RWPE1 (cell line): Measurements from ENCODE around the gene WDR36.

Experiments
- CTCF ChIA-PET: fragments of 350-600 bp; sonication (Branson Sonifier 250); formaldehyde crosslinking; extraction: SDS; loops from one replicate; lab custom pipeline; 2021; lab: Yijun Ruan, JAX
- POLR2A ChIA-PET: fragments of 400-600 bp; formaldehyde crosslinking; extraction: SDS; loops from one replicate; lab custom pipeline; 2020; ENCODE audit warnings: antibody characterized with exemption; ENCODE audit not compliant: low non-redundant PET; lab: Yijun Ruan, JAX
- DNase-seq: peaks from one replicate; pipeline ENCODE4 v3.0.0; 2012; ENCODE audit warnings: low spot score
- H3K27ac ChIP-seq: fragments of 450-650 bp; 2 replicates; pipeline ENCODE4 v1.5.1; 2017
- TF ChIP-seq, protein P1 (sequence below): fragments of 450-650 bp; conservative IDR thresholded peaks from 2 replicates; pipeline ENCODE4 v1.5.1; 2017; ENCODE audit warnings: low read depth, mild to moderate bottlenecking

Gene WDR36

DNA sequence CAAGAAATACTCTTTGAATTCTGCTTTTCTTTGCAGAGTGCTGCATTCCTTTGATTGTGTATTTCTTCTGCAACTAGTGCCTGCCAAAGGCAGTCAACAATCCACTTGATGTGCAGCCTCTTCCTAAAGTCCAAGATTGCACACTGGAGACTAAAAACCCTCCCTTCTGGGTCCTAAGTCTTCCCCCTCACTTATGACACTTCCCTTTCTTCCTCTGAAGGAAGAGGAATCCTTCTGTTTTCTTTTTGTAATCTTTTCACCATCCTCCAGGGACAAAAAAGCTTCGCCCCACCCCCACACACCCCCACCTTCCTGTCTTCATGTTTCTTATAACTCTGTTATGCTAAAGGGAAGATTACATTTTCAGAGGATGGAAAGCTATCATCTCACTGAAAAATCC is 39.9 kb downstream of the WDR36 start:
- POLR2A ChIA-PET = no interaction called here
- CTCF ChIA-PET = interaction anchor here (0.7 kb wide), 1 partner anchor 215 kb away, joined by 3 read pairs; no protein-coding TSS in a partner anchor
- DNase-seq = no peak
- TF ChIP-seq, protein P1, sequence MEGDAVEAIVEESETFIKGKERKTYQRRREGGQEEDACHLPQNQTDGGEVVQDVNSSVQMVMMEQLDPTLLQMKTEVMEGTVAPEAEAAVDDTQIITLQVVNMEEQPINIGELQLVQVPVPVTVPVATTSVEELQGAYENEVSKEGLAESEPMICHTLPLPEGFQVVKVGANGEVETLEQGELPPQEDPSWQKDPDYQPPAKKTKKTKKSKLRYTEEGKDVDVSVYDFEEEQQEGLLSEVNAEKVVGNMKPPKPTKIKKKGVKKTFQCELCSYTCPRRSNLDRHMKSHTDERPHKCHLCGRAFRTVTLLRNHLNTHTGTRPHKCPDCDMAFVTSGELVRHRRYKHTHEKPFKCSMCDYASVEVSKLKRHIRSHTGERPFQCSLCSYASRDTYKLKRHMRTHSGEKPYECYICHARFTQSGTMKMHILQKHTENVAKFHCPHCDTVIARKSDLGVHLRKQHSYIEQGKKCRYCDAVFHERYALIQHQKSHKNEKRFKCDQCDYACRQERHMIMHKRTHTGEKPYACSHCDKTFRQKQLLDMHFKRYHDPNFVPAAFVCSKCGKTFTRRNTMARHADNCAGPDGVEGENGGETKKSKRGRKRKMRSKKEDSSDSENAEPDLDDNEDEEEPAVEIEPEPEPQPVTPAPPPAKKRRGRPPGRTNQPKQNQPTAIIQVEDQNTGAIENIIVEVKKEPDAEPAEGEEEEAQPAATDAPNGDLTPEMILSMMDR = no peak
- H3K27ac ChIP-seq = no peak overlapping the region

DNA sequence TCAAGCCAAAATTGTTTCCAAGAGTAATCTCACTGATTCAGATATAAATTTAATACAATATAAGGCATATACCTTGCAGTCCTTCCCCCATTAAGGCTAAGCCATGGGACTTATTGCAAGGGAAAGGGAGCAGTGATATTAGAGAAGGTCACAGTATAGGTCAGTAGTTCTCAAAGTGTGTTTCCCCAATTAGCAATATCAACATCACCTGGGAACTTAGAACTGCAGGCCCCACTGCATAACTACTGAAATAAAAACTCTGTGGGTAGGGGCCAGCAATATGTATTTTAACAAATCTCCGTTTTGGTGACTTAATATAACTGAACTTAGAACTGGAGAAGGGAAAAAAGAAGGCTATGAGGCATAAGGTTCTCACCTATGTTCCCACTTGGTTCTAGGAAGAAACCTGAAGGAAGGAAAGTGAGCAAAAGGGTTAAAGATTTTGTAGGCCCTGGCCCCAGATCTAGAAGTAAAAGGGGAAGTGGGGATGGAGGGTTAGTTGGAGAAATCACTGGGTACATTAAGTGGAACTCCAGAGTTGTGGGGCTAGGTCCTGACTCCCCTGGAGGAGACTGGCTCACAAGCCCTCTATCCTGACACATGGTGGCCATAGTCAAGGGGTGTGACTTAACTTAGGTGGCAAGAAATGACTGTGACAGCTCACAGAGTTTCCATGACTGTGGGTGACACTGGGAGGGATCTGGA is 40.7 kb downstream of the WDR36 start:
- TF ChIP-seq, protein P1 = no peak
- CTCF ChIA-PET = no interaction called here

GRCh38 chr5:111133436-111133751 is 41.2 kb downstream of the WDR36 start:
- TF ChIP-seq, protein P1 = no peak
- H3K27ac ChIP-seq = no peak overlapping the region
- no peak for DNase-seq
- POLR2A ChIA-PET = no interaction called here
- CTCF ChIA-PET = no interaction called here

More for the DNA sequence above, 40.7 kb downstream of the WDR36 start:
- POLR2A ChIA-PET = no interaction called here
- no peak for DNase-seq
- H3K27ac ChIP-seq = no peak overlapping the region

DNA sequence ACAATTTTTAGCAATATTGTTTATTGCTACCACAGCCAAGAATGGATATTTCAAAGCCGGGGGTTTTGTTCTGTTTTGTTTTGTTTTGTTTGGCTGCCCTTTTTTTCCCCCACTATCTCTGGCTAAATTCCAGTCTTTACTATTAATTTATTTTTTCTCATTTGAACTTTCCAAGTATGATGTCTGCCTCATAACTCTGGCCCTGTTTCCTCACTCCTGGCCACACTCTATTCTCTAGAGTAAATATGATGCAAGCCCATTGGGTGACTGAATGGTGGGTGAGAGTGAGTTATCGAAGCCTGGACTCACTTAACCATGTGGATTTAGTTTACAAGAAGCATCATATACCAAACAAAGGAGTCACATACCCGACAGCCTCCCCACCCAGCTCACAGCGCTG is 41.9 kb downstream of the WDR36 start:
- DNase-seq = no peak
- POLR2A ChIA-PET = no interaction called here
- CTCF ChIA-PET = no interaction called here
- H3K27ac ChIP-seq = no peak overlapping the region
- TF ChIP-seq, protein P1 = no peak

DNA sequence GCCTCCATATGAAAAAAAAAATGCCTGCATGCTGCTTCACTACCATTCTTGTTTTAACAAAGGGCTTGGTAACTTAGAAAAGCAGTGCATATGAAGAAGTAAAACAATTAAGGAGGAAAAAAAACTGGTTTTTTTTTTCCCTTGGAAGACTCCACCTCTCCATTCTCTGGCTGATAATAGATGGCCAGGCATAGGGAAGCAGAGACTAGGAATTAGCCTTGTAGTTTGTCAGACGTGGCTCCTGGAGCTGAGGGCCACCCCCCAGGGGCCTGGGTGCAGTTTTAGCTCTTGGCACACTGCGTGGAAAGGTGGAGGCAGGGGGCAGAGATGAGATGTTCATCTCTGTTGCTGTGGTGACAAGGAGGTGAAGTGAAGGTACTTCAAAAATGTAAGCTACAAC is 42.7 kb downstream of the WDR36 start:
- TF ChIP-seq, protein P1 = no peak
- CTCF ChIA-PET = no interaction called here
- DNase-seq = no peak
- H3K27ac ChIP-seq = no peak overlapping the region
- POLR2A ChIA-PET = no interaction called here

DNA sequence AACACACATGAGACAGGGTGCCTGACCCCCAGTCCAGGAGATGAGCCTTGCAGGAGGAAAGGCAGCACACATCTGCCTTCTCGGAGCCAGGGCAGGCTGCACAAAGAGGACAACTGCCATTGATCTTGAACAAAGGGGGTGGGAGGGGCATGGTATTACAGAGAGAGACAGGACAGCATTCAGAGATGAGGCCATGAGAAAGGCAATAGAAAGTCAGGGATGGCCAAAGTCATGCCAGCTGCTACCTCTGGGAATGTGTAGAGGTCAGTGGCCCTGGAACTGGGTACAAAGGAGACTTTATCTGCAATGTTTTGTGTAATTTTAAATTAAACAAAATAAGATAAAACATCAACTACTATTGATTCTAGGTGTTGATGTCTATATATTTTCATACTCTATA is 43.2 kb downstream of the WDR36 start:
- CTCF ChIA-PET = interaction anchor here (0.6 kb wide), 1 partner anchor 497 kb away, joined by 3 read pairs; no protein-coding TSS in a partner anchor
- POLR2A ChIA-PET = interaction anchor here (0.5 kb wide), 1 partner anchor 710 kb away, joined by 3 read pairs; no protein-coding TSS in a partner anchor
- no peak for DNase-seq
- no peak overlapping the region for H3K27ac ChIP-seq
- TF ChIP-seq, protein P1 = no peak
